Activated CD8-positive, alpha-beta memory T cell treated with anti-CD3 and anti-CD28 coated beads for 36 hours (primary cell): ENCODE measurements around the gene GYS1. TPM values are rescaled to one million over a fixed set of nuclear protein-coding genes. Genes with fewer than 3 reads are reported as not detected.

Experiments
- total RNA-seq, 2 experiments: library from RNA; stranded (reverse); gene quantifications; one replicate each; pipeline ENCODE4 v1.2.3, GENCODE V29; 2021

The GYS1 gene
- total RNA-seq, 2 experiments from 2014 or later, result 50.8 to 54.7 TPM

Other genes with a start within 250 kb of the GYS1 start
- gene IZUMO1, start 246.4 kb downstream of the GYS1 start, total RNA-seq, result not detected
- gene FUT1, start 240.7 kb downstream of the GYS1 start, total RNA-seq, result under 1 TPM; 0.06 to 0.17 TPM
- not detected for gene FGF21, start 237.8 kb downstream of the GYS1 start, total RNA-seq
- 10 to 100 TPM; 71.5 to 73.1 TPM for gene BCAT2, start 182.3 kb downstream of the GYS1 start, total RNA-seq
- gene HSD17B14, start 156.8 kb downstream of the GYS1 start, total RNA-seq, result under 1 TPM; 0.27 to 0.44 TPM
- 1 to 10 TPM; 4.8 to 5.5 TPM for gene PLEKHA4, start 124.7 kb downstream of the GYS1 start, total RNA-seq
- 10 to 100 TPM; 31.4 to 31.9 TPM for gene PPP1R15A, start 120.9 kb downstream of the GYS1 start, total RNA-seq
- not detected for gene TULP2, start 94.6 kb downstream of the GYS1 start, total RNA-seq
- gene NUCB1, start 93.0 kb downstream of the GYS1 start, total RNA-seq, result 10 to 100 TPM; 89.2 to 89.5 TPM
- under 1 TPM; 0.32 to 0.67 TPM for gene DHDH, start 59.6 kb downstream of the GYS1 start, total RNA-seq
- gene BAX, start 38.4 kb downstream of the GYS1 start, total RNA-seq, result 100 to 1,000 TPM; 272 to 279 TPM
- gene FTL, start 28.0 kb downstream of the GYS1 start, total RNA-seq, result 1,000 to 10,000 TPM; 1,469 to 1,496 TPM
- 100 to 1,000 TPM; 173 to 175 TPM for gene RUVBL2, start 578 bp upstream of the GYS1 start, total RNA-seq
- not detected for gene LHB, start 23.8 kb upstream of the GYS1 start, total RNA-seq
- gene CGB3, start 31.0 kb upstream of the GYS1 start, total RNA-seq, result not detected
- not detected for gene CGB2, start 38.6 kb upstream of the GYS1 start, total RNA-seq
- not detected for gene CGB1, start 43.6 kb upstream of the GYS1 start, total RNA-seq
- gene CGB5, start 50.5 kb upstream of the GYS1 start, total RNA-seq, result not detected
- not detected for gene CGB8, start 55.8 kb upstream of the GYS1 start, total RNA-seq
- not detected for gene CGB7, start 64.4 kb upstream of the GYS1 start, total RNA-seq
- gene NTF4, start 71.5 kb upstream of the GYS1 start, total RNA-seq, result not detected
- gene KCNA7, start 79.4 kb upstream of the GYS1 start, total RNA-seq, result not detected
- 100 to 1,000 TPM; 201 TPM for gene SNRNP70, start 92.1 kb upstream of the GYS1 start, total RNA-seq
- 1 to 10 TPM; 4.7 to 4.9 TPM for gene LIN7B, start 121.1 kb upstream of the GYS1 start, total RNA-seq
- 1 to 10 TPM; 1.0 to 1.4 TPM for gene C19orf73, start 125.8 kb upstream of the GYS1 start, total RNA-seq
- 1 to 10 TPM; 3.9 to 4.7 TPM for gene PPFIA3, start 126.2 kb upstream of the GYS1 start, total RNA-seq
- gene HRC, start 162.1 kb upstream of the GYS1 start, total RNA-seq, result not detected
- under 1 TPM in 1 of 2 experiments, not detected in 1; 0.13 TPM for gene TRPM4, start 164.5 kb upstream of the GYS1 start, total RNA-seq